HCT116 (cell line): ENCODE measurements around the gene MOCS1. TPM values are rescaled to one million over a fixed set of nuclear protein-coding genes. Genes with fewer than 3 reads are reported as not detected.

Experiments used
- ATAC-seq: fragments of 200-7000 bp; cut with Tn5 transposase; 2 replicates; pipeline ENCODE4 v1.9.1; 2020; ENCODE audit warnings: mild to moderate bottlenecking, moderate library complexity
- BruUV-seq: library from RNA; stranded (reverse); fragments of 400-500 nt; replicated peaks from 2 replicates; lab custom pipeline; 2021; lab: Mats Ljungman, UMichigan
- CTCF ChIA-PET: fragments of 300-600 bp; sonication (Branson Sonifier 250); formaldehyde crosslinking; loops from one replicate; lab custom pipeline; 2021; ENCODE audit warnings: antibody characterized with exemption; lab: Charles Lee
- POLR2A ChIA-PET: fragments of 300-600, 350-600 bp; sonication (Branson Sonifier 250); formaldehyde crosslinking; loops from one replicate; lab custom pipeline; 2021; ENCODE audit warnings: antibody characterized with exemption; lab: Charles Lee
- RAD21 ChIA-PET, 2 experiments: fragments of 300-600 bp; sonication (Branson Sonifier 250); formaldehyde crosslinking; loops; one replicate each; lab custom pipeline; 2023; ENCODE audit warnings: low total read pairs in 2 of 2; ENCODE audit not compliant: uncharacterized antibody in 2 of 2, unreplicated experiment in 2 of 2, low non-redundant PET in 1 of 2; lab: Charles Lee
- DNase-seq: peaks from one replicate; pipeline ENCODE4 v3.0.0-alpha.2; 2010; ENCODE audit warnings: low read depth, low spot score
- H2AFZ ChIP-seq: fragments of 200-600 bp; shearing (Covaris generic), sonication (generic); 2 replicates; pipeline ENCODE4 v1.6.1; 2017; ENCODE audit warnings: low read depth, mixed run types, mixed read lengths, antibody characterized with exemption, low read length; ENCODE audit not compliant: poor library complexity, severe bottlenecking
- H3K27ac ChIP-seq: 2 replicates; pipeline ENCODE4 v1.5.1; 2012; ENCODE audit warnings: low read depth, low read length
- H3K27me3 ChIP-seq: fragments of 200-600 bp; sonication (generic); 2 replicates; pipeline ENCODE4 v1.6.1; 2016; ENCODE audit warnings: mixed run types, low read length, mixed read lengths; ENCODE audit not compliant: insufficient read depth
- H3K36me3 ChIP-seq, 2 experiments: fragments of 200-500 bp in 1 of 2; fragments of 200-600 bp in 1 of 2; sonication (Bioruptor generic) in 1 of 2; sonication (generic) in 1 of 2; 2 replicates each; pipeline versions ENCODE4 v1.5.1 to v1.6.1; 2014 to 2016; ENCODE audit warnings: low read length in 2 of 2, inconsistent platforms in 1 of 2, mixed read lengths in 1 of 2, mixed run types in 1 of 2; ENCODE audit not compliant: insufficient read depth in 2 of 2, control insufficient read depth in 1 of 2
- H3K4me1 ChIP-seq, 2 experiments: fragments of 200-600 bp in 1 of 2; sonication (generic) in 1 of 2; 2 replicates each; pipeline versions ENCODE4 v1.5.1 to v1.6.1; 2012 to 2017; ENCODE audit warnings: low read length in 2 of 2, inconsistent platforms in 1 of 2, mild to moderate bottlenecking in 1 of 2, mixed read lengths in 1 of 2, mixed run types in 1 of 2, moderate library complexity in 1 of 2; ENCODE audit not compliant: insufficient read depth in 2 of 2, control insufficient read depth in 1 of 2
- H3K4me2 ChIP-seq: fragments of 200-600 bp; sonication (generic); 2 replicates; pipeline ENCODE4 v1.6.1; 2017; ENCODE audit warnings: mixed run types, low read length, mixed read lengths
- H3K4me3 ChIP-seq, 2 experiments: fragments of 200-600 bp in 1 of 2; sonication (generic) in 1 of 2; replicated peaks in 1 of 2; 2 replicates each; pipeline ENCODE4 v1.5.1; 2011 to 2016; ENCODE audit warnings: low read length in 2 of 2, control low read depth in 1 of 2, low read depth in 1 of 2, mild to moderate bottlenecking in 1 of 2, mixed read lengths in 1 of 2, mixed run types in 1 of 2
- H3K79me2 ChIP-seq: fragments of 200-600 bp; sonication (generic); 2 replicates; pipeline ENCODE4 v1.6.1; 2017; ENCODE audit warnings: mild to moderate bottlenecking, mixed run types, low read length, moderate library complexity, mixed read lengths; ENCODE audit not compliant: insufficient read depth
- H3K9ac ChIP-seq: fragments of 200-600 bp; sonication (generic); 2 replicates; pipeline ENCODE4 v1.6.1; 2016; ENCODE audit warnings: low read length, mixed read lengths
- H3K9me2 ChIP-seq: fragments of 200-600 bp; sonication (generic), shearing (Covaris generic); 2 replicates; pipeline ENCODE4 v1.6.1; 2017; ENCODE audit warnings: mixed run types, mild to moderate bottlenecking, moderate library complexity; ENCODE audit not compliant: insufficient read depth
- H3K9me3 ChIP-seq, 2 experiments: fragments of 200-500 bp in 1 of 2; fragments of 200-600 bp in 1 of 2; sonication (Bioruptor generic) in 1 of 2; sonication (generic) in 1 of 2; 2 replicates each; pipeline ENCODE4 v1.6.1; 2014 to 2017; ENCODE audit warnings: low read length in 2 of 2, mixed read lengths in 2 of 2, inconsistent platforms in 1 of 2, low read depth in 1 of 2, mild to moderate bottlenecking in 1 of 2, mixed run types in 1 of 2, moderate library complexity in 1 of 2; ENCODE audit not compliant: control insufficient read depth in 1 of 2, insufficient read depth in 1 of 2
- H4K20me1 ChIP-seq: fragments of 200-600 bp; sonication (generic), shearing (Covaris generic); 2 replicates; pipeline ENCODE4 v1.6.1; 2017; ENCODE audit warnings: mixed run types, mild to moderate bottlenecking, moderate library complexity; ENCODE audit not compliant: insufficient read depth
- ATF3 ChIP-seq: IDR thresholded peaks from 2 replicates; pipeline ENCODE4 v1.6.1; 2012
- CTCF ChIP-seq, 3 experiments: fragments of 200-600 bp in 1 of 3; sonication (generic) in 1 of 3; IDR thresholded peaks in 2 of 3; conservative IDR thresholded peaks in 1 of 3; 2 replicates each; pipeline ENCODE4 v1.5.1; 2012 to 2017; ENCODE audit warnings: low read depth in 2 of 3, low read length in 2 of 3, antibody characterized with exemption in 1 of 3, borderline replicate concordance in 1 of 3, control low read depth in 1 of 3, mild to moderate bottlenecking in 1 of 3, mixed read lengths in 1 of 3, mixed run types in 1 of 3, moderate library complexity in 1 of 3; ENCODE audit not compliant: insufficient read depth in 1 of 3
- ELF1 ChIP-seq: IDR thresholded peaks from 2 replicates; pipeline ENCODE4 v1.6.1; 2012; ENCODE audit warnings: low read depth, borderline replicate concordance
- EZH2 ChIP-seq: fragments of 200-600 bp; sonication (generic); IDR thresholded peaks from 2 replicates; pipeline ENCODE4 v1.6.1; 2017; ENCODE audit warnings: antibody characterized with exemption, mixed run types
- EZH2phosphoT487 ChIP-seq: fragments of 200-600 bp; IDR thresholded peaks from 2 replicates; pipeline ENCODE4 v1.6.1; 2018; ENCODE audit warnings: antibody characterized with exemption, borderline replicate concordance
- FOSL1 ChIP-seq: IDR thresholded peaks from 2 replicates; pipeline ENCODE4 v1.6.1; 2012; ENCODE audit warnings: low read depth
- JUND ChIP-seq: IDR thresholded peaks from 2 replicates; pipeline ENCODE4 v1.6.1; 2012
- MAX ChIP-seq: IDR thresholded peaks from 2 replicates; pipeline ENCODE4 v1.6.1; 2012
- POLR2A ChIP-seq: IDR thresholded peaks from 2 replicates; pipeline ENCODE4 v1.7.0; 2011; ENCODE audit warnings: borderline replicate concordance; ENCODE audit not compliant: insufficient read depth, insufficient read length; ENCODE audit errors: extremely low read depth
- POLR2AphosphoS5 ChIP-seq: IDR thresholded peaks from 2 replicates; pipeline ENCODE4 v1.6.1; 2011; ENCODE audit warnings: mild to moderate bottlenecking, low read depth, low read length, moderate library complexity
- RAD21 ChIP-seq: IDR thresholded peaks from 2 replicates; pipeline ENCODE4 v1.6.1; 2012; ENCODE audit warnings: low read depth, mild to moderate bottlenecking
- REST ChIP-seq: IDR thresholded peaks from 2 replicates; pipeline ENCODE4 v1.6.1; 2012; ENCODE audit warnings: low read depth
- SIN3A ChIP-seq: IDR thresholded peaks from 2 replicates; pipeline ENCODE4 v1.6.1; 2012; ENCODE audit warnings: low read depth
- SP1 ChIP-seq: IDR thresholded peaks from 2 replicates; pipeline ENCODE4 v1.6.1; 2012; ENCODE audit warnings: low read depth
- SRF ChIP-seq: IDR thresholded peaks from 2 replicates; pipeline ENCODE4 v1.6.1; 2012; ENCODE audit warnings: low read depth
- TCF7L2 ChIP-seq: IDR thresholded peaks from 2 replicates; pipeline ENCODE4 v1.7.0; 2011; ENCODE audit warnings: borderline replicate concordance, inconsistent platforms; ENCODE audit not compliant: insufficient read depth, insufficient read length; ENCODE audit errors: extremely low read depth
- ZBTB33 ChIP-seq: IDR thresholded peaks from 2 replicates; pipeline ENCODE4 v1.6.1; 2011; ENCODE audit warnings: mild to moderate bottlenecking, low read length, moderate library complexity; ENCODE audit not compliant: insufficient replicate concordance; ENCODE audit errors: extremely low read depth
- intact Hi-C: fragments of 100-400 bp; cut with micrococcal nuclease; formaldehyde crosslinking; loops from 2 replicates; pipeline ENCODE4 v1.10.0; 2022
- total RNA-seq: library from RNA; stranded (reverse); gene quantifications from one replicate; pipeline ENCODE4 v1.2.1, GENCODE V29; 2021; ENCODE audit not compliant: unreplicated experiment

Gene MOCS1
- total RNA-seq, 1 experiment from 2014 or later = 9.3 TPM

- intact Hi-C loops = no loop called here
Measured at GRCh38 chr6:39876111-39876510, 58.2 kb downstream of the MOCS1 start.

More at GRCh38 chr6:39876111-39876510, 58.2 kb downstream of the MOCS1 start:
- Histone ChIP-seq H2AFZ (no peak overlapping the region), H4K20me1 (no peaks in the 10 kb centered on the region), H3K9ac (no peak overlapping the region), H3K27ac (no peak overlapping the region), H3K4me2 (no peak overlapping the region), H3K9me3 (no peaks in the 10 kb centered on the region), H3K9me2 (no peaks in the 10 kb centered on the region), H3K27me3 (peaks cover 32% of the 10 kb centered on the region), H3K4me1 (no peaks in the 10 kb centered on the region), H3K36me3 (no peaks in the 10 kb centered on the region), H3K79me2 (no peaks in the 10 kb centered on the region), H3K4me3 (no peak overlapping the region)
- DNase-seq (no peak), ATAC-seq (no peak)
- no peak for TF ChIP-seq TCF7L2
- no peak for TF ChIP-seq ZBTB33
- no peak for TF ChIP-seq JUND
- no peak for TF ChIP-seq MAX
- no peak for TF ChIP-seq CTCF (IDR thresholded peaks at IDR 0.05 in 2 of 3, conservative IDR thresholded peaks at IDR 0.05 in 1 of 3; ENCODE audit: borderline replicate concordance in 1 of 3, insufficient read depth in 1 of 3, low read depth in 2 of 3, low read length in 2 of 3)
- TF ChIP-seq ELF1 = no peak
- TF ChIP-seq SIN3A = no peak
- TF ChIP-seq ATF3 = no peak
- TF ChIP-seq POLR2A = no peak
- TF ChIP-seq FOSL1 = no peak
- TF ChIP-seq EZH2 = no peak
- TF ChIP-seq SRF = no peak
- TF ChIP-seq SP1 = no peak
- TF ChIP-seq RAD21 = no peak
- no peak for TF ChIP-seq EZH2phosphoT487
- no peak for TF ChIP-seq POLR2AphosphoS5
- no peak for TF ChIP-seq REST
- CTCF ChIA-PET = interaction anchor here (3.6 kb wide), 1 partner anchor 10 kb away, joined by 13 read pairs; no protein-coding TSS in a partner anchor
- BruUV-seq = no TSS peak
- RAD21 ChIA-PET = no interaction called here
- POLR2A ChIA-PET = no interaction called here
